Measurements from ENCODE around the gene TBC1D1.

The TBC1D1 gene

DNA sequence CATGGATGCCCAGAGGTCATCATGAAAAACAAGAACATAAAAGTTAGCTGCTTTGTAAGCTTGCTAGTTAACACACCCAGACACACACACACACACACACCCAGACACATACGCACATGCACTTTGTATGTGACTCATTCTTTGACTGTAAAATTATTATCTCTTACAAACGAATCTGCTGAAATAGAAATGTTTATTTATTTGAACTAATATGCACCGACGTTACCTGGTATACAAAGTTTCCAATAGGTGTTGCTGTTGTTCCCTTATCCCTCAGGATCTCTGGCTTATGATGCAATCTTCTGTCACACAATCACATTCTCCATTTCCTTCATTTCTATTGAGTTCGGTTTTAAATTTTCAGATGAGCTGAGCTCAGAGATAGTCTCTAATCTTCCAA, 278.6 kb downstream of the TBC1D1 start:
- no peak for DNase-seq (ENCODE audit: low spot score)

GRCh38 chr4:38170338-38171169, 279.7 kb downstream of the TBC1D1 start:
- no peak for DNase-seq (ENCODE audit: low spot score)

- DNase-seq (ENCODE audit: low spot score): no peak
Measured at GRCh38 chr4:38172078-38172477, 281.2 kb downstream of the TBC1D1 start.

- DNase-seq (ENCODE audit: low spot score): no peak
Measured at GRCh38 chr4:38173935-38174518, 283.1 kb downstream of the TBC1D1 start.

GRCh38 chr4:38174801-38175200, 283.9 kb downstream of the TBC1D1 start:
- DNase-seq (ENCODE audit: low spot score): no peak

GRCh38 chr4:38176165-38176564, 285.3 kb downstream of the TBC1D1 start:
- DNase-seq (ENCODE audit: low spot score): no peak

DNA sequence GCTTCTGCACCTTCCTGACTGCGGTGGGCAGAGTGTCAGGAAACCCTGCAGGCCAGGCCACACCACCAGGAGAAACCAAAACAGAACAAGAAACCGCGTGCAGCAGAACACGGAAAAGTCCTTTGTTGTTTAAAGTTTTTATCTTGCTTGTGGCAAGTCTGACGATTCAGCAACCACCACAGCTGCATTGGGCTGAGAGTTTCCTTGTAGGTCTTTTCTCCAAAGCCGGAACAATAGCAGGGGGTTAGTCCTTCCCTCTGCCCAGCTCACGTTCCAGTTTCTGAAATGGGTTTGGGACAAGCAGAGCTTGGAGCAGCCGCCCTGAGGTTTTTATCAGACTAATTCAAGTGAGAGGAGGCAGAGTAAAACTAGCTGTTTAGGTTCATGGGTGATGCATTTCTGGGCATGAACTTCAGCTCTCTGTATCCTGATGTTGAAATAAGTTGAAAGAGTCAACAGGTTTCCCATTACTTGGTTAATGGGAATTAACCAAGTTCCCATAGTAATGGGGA, 286.2 kb downstream of the TBC1D1 start:
- no peak for DNase-seq (ENCODE audit: low spot score)

GRCh38 chr4:38177641-38178391, 286.9 kb downstream of the TBC1D1 start:
- peak; percentile 15 for DNase-seq (ENCODE audit: low spot score)

- no peak for DNase-seq (ENCODE audit: low spot score)
Measured at GRCh38 chr4:38178392-38178995, 287.6 kb downstream of the TBC1D1 start.

- DNase-seq (ENCODE audit: low spot score): peak; percentile 77
Measured at GRCh38 chr4:38179690-38180377, 288.9 kb downstream of the TBC1D1 start.

GRCh38 chr4:38180456-38180855, 289.6 kb downstream of the TBC1D1 start:
- DNase-seq (ENCODE audit: low spot score): no peak

GRCh38 chr4:38181286-38181685, 290.4 kb downstream of the TBC1D1 start:
- no peak for DNase-seq (ENCODE audit: low spot score)

DNA sequence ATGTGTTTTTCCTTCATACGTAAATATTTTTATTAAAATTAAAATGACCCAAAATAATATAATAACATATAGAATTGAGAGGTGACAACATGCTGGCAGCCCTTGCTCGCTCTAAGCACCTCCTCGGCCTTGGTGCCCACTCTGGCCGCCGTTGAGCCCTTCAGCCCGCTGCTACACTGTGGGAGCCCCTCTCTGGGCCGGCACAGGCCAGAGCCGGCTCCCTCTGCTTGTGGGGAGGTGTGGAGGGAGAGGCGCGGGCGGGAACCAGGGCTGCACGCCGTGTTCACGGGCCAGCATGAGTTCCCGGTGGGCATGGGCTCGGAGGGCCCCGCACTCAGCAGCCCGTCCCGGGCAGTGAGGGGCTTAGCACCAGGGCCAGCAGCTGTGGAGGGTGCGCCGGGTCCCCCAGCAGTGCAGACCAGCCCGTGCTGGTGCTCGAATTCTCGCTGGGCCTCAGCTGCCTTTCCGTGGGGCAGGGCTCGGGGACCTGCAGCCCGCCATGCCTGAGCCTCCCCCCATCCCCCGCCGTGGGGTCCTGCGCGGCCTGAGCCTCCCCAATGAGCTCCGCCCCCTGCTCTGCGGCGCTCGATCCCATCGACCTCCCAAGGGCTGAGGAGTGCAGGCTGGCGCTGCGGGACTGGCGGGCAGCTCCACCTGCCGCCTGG, 291.6 kb downstream of the TBC1D1 start:
- DNase-seq (ENCODE audit: low spot score): no peak

DNA sequence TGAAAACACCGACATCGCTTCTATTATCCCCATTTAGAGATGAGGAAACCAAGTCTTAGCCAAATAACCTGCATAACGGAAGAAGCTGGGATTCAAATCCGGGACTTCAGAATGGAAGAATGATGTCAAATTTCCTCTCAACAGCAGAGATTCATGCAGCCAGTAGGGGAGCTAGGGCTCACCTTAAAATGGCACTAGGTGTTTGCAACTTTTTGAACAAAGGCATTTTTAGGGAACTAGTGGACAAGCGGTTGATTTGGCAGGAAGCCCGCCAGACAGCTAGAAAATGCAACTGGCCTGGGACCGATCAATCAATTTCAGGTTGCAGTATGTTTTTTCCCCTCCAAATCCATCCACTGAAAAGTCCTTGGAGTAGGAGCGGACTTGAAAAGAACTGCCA, 293.5 kb downstream of the TBC1D1 start:
- DNase-seq (ENCODE audit: low spot score): no peak

DNA sequence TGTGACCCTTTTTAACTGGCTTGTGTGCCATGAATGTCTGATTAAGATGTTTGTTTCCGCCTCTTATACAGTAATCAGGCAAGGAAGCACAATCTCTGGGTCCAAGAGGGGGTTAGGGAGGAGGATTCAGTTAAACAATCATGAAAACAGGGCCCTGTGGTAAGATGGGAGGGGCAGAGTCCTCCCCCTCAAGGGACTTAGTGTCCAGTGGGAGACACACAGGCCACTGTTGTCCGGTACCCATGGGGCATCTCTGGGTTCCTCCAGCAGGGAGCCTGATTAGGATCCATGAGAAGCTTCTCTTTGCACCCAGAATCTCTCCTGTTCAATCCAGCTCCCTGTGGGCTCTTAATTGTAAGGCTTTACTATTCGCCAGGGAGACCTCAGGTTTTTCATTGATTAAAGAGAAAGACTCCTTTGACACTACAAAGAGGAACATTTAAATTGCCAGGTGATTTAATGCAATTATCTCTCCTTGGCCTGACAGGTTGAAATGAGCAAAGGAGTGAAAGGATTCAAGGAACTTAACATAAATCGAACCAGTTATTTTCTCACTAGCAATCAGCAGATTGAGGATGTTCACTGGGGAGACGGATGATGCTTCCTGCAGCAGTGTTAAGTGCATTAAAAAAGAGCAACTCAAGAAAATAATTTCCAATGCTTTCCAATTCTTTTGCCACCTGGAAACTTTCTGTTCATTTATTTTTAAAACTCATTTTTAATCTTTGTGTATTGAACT, 294.7 kb downstream of the TBC1D1 start:
- no peak for DNase-seq (ENCODE audit: low spot score)

GRCh38 chr4:38188136-38188535, 297.3 kb downstream of the TBC1D1 start:
- no peak for DNase-seq (ENCODE audit: low spot score)

GRCh38 chr4:38188631-38189101, 297.8 kb downstream of the TBC1D1 start:
- no peak for DNase-seq (ENCODE audit: low spot score)
